ENCODE results near the gene TXNDC8. TPM values are rescaled to one million over a fixed set of nuclear protein-coding genes. Genes with fewer than 3 reads are reported as not detected.

TXNDC8 gene
- total and polyA plus RNA-seq, 9 donors, result not detected

- TF ChIP-seq CTCF (IDR thresholded peaks at IDR 0.05), result no peak
- no peak for TF ChIP-seq POLR2A (IDR thresholded peaks at IDR 0.05)
- TF ChIP-seq EP300 (IDR thresholded peaks at IDR 0.05), result no peak
- H3K9me3 ChIP-seq, result no peaks in the 10 kb centered on the region
- no peak overlapping the region for H3K27ac ChIP-seq
- H3K4me3 ChIP-seq, result no peak overlapping the region
- DNase-seq, result no peak
- H3K36me3 ChIP-seq, result no peaks in the 10 kb centered on the region
- intact Hi-C loops (cut with DNase I), result no loop called here
- no peaks in the 10 kb centered on the region for H3K27me3 ChIP-seq
- WGBS, 3 donors, result 66 to 71% (median 71%) methylated on average over 6 of the region's 6 CpGs
- no peaks in the 10 kb centered on the region for H3K4me1 ChIP-seq (ENCODE audit: insufficient read depth)
Measured at GRCh38 chr9:110284211-110284844, 53.3 kb downstream of the TXNDC8 start.

GRCh38 chr9:110283751-110284150 lies 53.9 kb downstream of the TXNDC8 start:
- Histone ChIP-seq H3K4me1 (ENCODE audit: insufficient read depth) (no peaks in the 10 kb centered on the region), H3K27ac (no peak overlapping the region), H3K9me3 (no peaks in the 10 kb centered on the region), H3K36me3 (no peaks in the 10 kb centered on the region), H3K27me3 (no peaks in the 10 kb centered on the region), H3K4me3 (no peak overlapping the region)
- TF ChIP-seq CTCF (IDR thresholded peaks at IDR 0.05), result no peak
- TF ChIP-seq POLR2A (IDR thresholded peaks at IDR 0.05), result no peak
- no peak for TF ChIP-seq EP300 (IDR thresholded peaks at IDR 0.05)
- 16 to 25% (median 18%) methylated on average over 1 of the region's 1 CpG for WGBS, 3 donors
- intact Hi-C loops (cut with DNase I), result no loop called here
- no peak for DNase-seq

DNA sequence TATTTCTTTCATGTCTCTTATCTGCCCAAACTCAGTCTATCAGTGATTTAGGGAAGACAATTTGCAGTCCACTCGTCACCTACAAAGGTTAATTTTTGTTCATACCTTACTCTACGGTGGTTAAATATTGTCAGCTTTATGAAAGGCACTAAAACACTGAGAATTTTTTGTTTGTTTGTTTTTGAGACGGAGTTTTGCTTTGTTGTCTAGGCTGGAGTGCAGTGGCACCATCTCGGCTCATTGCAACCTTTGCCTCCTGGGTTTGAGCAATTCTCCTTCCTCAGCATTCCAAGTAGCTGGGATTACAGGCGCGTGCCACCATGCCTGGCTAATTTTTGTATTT lies 55.0 kb downstream of the TXNDC8 start:
- DNase-seq, result no peak
- TF ChIP-seq CTCF (IDR thresholded peaks at IDR 0.05) (no peak), EP300 (IDR thresholded peaks at IDR 0.05) (no peak), POLR2A (IDR thresholded peaks at IDR 0.05) (no peak)
- WGBS, 3 donors, result 92 to 94% (median 92%) methylated on average over 6 of the region's 6 CpGs
- Histone ChIP-seq H3K36me3 (no peaks in the 10 kb centered on the region), H3K27ac (no peak overlapping the region), H3K9me3 (no peaks in the 10 kb centered on the region), H3K27me3 (no peaks in the 10 kb centered on the region), H3K4me3 (no peak overlapping the region), H3K4me1 (ENCODE audit: insufficient read depth) (no peaks in the 10 kb centered on the region)
- intact Hi-C loops (cut with DNase I), result no loop called here

DNA sequence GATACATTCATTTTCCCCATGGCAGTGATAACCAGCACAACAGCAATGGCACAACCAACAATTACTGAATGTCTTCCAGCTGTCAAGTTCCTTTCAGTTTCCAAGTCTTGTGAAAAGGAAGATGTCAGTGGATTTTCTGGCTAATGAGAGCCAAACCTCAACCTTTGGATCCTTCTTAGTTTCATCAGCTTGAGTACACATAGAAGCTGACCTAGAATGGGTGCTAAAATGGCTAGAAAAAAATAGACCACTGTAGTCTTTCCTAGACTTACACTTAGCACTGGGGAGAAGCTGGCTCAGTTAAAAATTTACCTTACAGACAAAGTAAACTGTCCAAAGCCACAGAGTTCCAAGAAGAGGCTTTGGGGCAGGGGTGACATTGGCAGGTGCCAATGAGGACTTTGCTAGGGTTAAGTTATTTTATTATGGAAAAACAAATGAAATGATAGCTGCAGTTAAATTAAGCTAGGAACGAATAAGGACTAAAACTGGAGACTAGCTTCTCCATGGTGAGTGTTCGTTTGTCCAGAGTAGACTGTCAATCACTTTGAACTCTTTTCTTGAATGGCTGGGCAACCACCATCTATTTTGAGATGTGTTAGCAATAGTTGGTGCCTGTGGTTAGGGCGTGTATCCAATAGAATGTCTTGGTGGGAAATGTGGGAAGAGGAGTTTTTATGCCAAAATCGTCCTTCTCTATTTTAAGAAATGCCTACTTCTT lies 55.5 kb downstream of the TXNDC8 start:
- DNase-seq, result no peak
- H3K36me3 ChIP-seq, result no peaks in the 10 kb centered on the region
- H3K27me3 ChIP-seq, result no peaks in the 10 kb centered on the region
- WGBS, 3 donors, result 67 to 75% (median 67%) methylated on average over 4 of the region's 4 CpGs
- intact Hi-C loops (cut with DNase I), result no loop called here
- H3K9me3 ChIP-seq, result no peaks in the 10 kb centered on the region
- H3K27ac ChIP-seq, result no peak overlapping the region
- TF ChIP-seq EP300 (IDR thresholded peaks at IDR 0.05), result no peak
- no peak for TF ChIP-seq POLR2A (IDR thresholded peaks at IDR 0.05)
- TF ChIP-seq CTCF (IDR thresholded peaks at IDR 0.05), result no peak
- H3K4me3 ChIP-seq, result no peak overlapping the region
- H3K4me1 ChIP-seq (ENCODE audit: insufficient read depth), result no peaks in the 10 kb centered on the region
